IPS-NIHi7 (cell line): ENCODE results near the gene MADD.
A peak's percentile ranks its signal among the peaks of the same experiment; 100 is the strongest.

Source experiments
- DNase-seq: peaks from one replicate; pipeline ENCODE4 v3.0.0; 2012; ENCODE audit warnings: mixed read lengths; ENCODE audit errors: extremely low spot score

MADD gene

GRCh38 chr11:47269829-47270305 is at the start of gene MADD:
Gene MADD, plus strand, starts transcription at chr11:47270133.
- DNase-seq: peak; percentile 83

- no peak for DNase-seq
Observed at GRCh38 chr11:47220401-47220821, 49.5 kb upstream of the MADD start.

DNA sequence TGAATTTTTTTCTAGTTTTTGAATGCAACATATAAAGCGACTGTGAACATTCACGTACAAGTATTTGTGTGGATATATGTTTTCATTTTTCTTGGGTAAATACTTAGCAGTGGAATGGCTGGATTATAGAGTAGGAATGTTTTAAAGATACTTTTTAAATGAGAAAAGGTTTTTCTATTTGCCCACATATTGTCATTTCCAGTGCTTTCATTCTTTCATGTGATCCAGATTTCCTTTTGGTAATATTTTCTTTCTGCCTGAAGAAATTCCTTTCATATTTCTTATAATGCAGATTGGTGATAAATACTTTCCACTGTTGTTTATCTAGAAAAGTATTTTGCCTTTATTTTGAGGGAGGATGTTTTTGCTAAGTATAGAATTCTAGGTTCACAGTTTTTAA is 47.2 kb upstream of the MADD start:
- DNase-seq: no peak

DNA sequence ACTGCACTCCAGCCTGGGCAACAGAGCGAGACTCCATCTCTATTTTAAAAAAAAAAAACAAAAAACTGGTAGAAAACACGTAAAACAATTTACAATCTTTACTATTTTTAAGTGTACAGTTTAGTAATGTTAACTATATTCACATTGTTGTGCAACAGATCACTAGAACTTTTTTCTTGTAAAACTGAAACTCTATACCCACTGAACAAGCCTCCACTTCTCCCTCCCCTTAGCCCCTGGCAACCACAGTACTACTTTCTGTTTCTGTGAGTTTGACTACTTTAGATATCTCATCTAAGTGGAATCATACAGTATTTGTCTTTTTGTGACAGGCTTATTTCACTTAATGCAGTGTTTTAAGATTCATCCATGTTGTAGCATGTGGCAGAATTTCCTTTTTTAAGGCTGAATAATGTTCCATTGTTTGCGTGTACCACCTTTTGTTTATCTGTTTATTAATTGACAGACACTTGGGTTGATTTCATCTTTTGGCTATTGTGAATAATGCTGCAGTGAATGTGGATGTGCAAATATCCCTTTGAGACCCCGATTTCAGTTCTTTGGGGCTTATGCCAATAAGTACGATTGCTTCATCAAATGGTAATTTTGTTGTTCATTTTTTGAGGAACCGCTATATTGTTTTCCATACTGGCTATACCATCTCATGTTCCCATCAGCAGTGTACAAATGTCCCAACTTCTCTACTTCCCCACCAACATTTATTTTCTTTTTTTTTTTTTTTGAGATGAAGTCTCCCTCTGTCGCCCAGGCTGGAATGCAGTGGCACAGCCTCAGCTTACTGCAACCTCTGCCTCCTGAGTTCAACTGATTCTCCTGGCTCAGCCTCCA is 44.2 kb upstream of the MADD start:
- DNase-seq: no peak

GRCh38 chr11:47229161-47229560 is 40.8 kb upstream of the MADD start:
- no peak for DNase-seq

- no peak for DNase-seq
Observed at GRCh38 chr11:47233051-47233450, 36.9 kb upstream of the MADD start.

GRCh38 chr11:47233989-47234668 is 35.8 kb upstream of the MADD start:
- DNase-seq: peak; percentile 61

- DNase-seq: no peak
Observed at GRCh38 chr11:47234669-47235100, 35.2 kb upstream of the MADD start.

GRCh38 chr11:47235163-47235562 is 34.8 kb upstream of the MADD start:
- DNase-seq: no peak

DNA sequence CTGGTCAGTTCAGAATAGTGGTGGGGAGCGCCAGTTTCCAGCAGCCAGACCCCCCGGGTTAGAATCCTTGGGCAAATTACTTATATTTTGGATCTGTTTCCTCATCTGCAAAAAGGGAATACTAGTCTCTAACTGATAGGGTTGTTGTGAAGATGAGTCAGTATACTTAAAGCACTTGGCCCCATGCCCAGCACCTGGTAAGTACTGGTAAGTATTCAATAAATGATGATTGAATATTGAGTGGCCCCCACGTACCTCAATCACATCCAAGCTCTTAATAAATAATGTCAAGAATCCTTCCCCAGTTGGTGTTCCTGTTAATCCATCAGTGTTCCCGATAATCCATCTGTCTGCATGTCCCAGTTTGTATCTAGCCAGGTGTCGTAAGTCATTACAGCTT is 33.5 kb upstream of the MADD start:
- DNase-seq: no peak

GRCh38 chr11:47239852-47240251 is 30.1 kb upstream of the MADD start:
- DNase-seq: no peak

- DNase-seq: no peak
Observed at GRCh38 chr11:47241841-47242301, 28.1 kb upstream of the MADD start.

DNA sequence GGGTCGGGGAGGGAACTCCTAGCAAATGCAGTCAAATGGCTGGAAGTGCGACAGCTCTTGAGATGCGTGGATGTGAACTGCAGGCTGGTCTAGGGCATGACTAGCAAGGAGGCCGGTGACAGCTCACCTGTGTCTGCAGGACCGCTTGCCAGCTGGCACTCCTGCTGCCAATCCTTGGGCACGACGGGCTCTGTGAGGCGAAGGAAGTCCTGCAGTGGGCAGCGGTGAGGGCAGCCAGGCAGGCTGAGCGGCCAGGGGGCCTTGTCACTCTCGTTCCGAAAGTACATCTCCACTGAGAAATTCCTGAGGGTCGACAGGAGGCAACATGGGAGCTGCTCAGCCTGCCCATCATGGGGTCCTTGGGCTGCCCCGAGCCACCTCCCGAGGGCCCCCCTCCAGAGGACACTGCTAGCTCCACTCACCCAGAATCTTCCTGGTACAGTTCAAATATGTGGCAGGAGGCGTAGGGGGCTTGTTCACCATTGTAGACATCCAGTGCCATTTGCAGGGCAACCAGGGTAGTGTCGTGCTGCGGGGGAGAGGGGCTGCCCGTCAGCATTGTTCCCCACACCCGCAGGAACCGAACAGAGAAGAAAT is 27.2 kb upstream of the MADD start:
- no peak for DNase-seq

DNA sequence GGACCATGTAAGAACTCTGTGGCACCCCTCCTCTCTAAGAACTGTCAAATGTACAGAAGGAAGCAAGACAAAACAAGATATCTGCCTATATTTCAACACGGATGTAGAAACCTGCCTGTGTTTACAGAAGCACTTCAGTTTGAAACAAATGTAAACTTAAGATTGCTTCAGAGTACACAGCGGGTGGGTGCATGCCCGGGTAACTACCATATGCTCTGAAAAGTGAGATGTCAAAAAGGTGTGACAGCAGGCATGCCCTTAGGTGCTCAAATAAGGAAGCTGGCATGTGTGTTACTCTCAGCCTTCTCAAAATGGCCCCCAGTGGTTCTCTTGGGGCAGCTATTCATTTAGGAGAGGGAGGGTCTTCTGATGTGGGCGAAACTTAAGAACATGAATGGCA is 26.5 kb upstream of the MADD start:
- no peak for DNase-seq

DNA sequence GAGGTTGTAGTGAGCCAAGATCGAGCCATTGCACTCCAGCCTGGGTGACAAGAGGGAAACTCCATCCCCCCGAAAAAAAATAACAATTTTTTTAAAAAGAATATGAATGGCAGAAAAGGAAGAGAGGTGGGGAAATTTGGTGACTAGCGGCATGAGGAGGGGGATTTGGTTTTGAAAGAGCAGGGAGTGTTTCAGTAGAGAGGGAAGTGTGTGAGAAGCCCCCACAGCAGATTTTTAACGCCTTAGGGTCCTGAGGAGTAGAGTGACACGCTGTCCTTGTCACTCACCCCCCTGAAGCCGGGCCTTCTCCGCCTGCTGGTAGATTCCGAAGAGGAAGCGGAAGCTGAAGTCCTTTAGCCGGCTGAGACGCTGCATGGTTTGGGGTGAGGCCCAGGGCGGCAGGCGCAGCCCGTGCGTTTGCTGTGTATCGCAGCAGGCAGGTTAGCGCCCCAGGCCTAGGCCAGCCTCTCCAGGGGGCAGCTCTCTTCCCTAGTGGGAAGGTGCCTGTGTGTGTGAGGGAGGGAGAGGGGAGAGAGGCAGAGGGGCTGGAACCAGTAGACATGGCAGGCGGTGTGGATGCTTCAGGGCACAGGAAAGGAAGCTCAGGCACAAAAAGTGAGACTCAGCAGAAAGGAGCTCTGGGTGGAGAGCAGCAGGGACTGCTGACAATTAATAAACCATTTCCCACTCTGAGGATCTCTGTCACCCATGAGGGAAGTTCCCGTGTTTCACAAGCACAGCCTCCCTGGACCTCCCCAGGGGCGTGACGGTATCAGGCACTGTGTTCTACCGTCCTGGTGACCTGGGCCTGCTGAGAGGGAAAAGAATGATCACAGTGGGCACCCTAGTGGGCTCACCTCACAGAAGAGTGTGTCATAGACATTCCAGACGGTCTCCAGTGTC is 25.2 kb upstream of the MADD start:
- DNase-seq: no peak

GRCh38 chr11:47245611-47246357 is 24.1 kb upstream of the MADD start:
- DNase-seq: no peak

- no peak for DNase-seq
Observed at GRCh38 chr11:47247502-47247901, 22.4 kb upstream of the MADD start.

- DNase-seq: no peak
Observed at GRCh38 chr11:47248304-47248663, 21.6 kb upstream of the MADD start.

GRCh38 chr11:47248664-47249377 is 21.1 kb upstream of the MADD start, which contains the start of gene ACP2:
Gene ACP2, minus strand, starts transcription at chr11:47248814. Its CDS starts 25 bp downstream, at chr11:47248789.
- DNase-seq: peak; percentile 89

DNA sequence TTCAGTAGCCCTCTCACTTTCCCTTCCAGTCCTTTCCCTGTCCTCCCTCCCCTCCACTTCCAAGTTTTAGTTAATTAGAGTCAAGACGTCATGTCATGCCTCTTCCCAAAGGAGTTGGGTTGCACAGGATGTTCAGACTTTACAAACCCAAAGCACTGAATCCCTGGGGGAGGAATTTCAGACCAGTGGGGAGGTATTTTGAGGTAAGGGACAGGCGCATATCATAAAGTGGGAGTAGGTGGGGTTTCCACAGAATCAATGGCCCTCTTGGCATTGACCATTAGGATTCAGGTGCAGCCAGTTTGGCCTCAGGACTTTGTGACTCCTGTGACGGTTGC is 20.6 kb upstream of the MADD start:
- DNase-seq: no peak
